Fibroblast of mammary gland (primary cell): ENCODE data around the gene HTR4.

ENCODE experiments used
- DNase-seq: peaks from one replicate; pipeline ENCODE4 v3.0.0-alpha.2; 2010; ENCODE audit warnings: low read depth
- H3K4me3 ChIP-seq: 2 replicates; pipeline ENCODE4 v1.5.1; 2011; ENCODE audit warnings: low read depth, mild to moderate bottlenecking, low read length, moderate library complexity; ENCODE audit not compliant: control insufficient read depth
- CTCF ChIP-seq: conservative IDR thresholded peaks from 2 replicates; pipeline ENCODE4 v1.5.1; 2011; ENCODE audit warnings: low read depth, low read length, inconsistent platforms; ENCODE audit not compliant: control insufficient read depth, insufficient read depth

HTR4 gene

GRCh38 chr5:148452499-148453193 lies 201.7 kb downstream of the HTR4 start:
- DNase-seq = no peak
- no peak for TF ChIP-seq CTCF
- no peak overlapping the region for H3K4me3 ChIP-seq

- DNase-seq = no peak
- H3K4me3 ChIP-seq = no peak overlapping the region
- no peak for TF ChIP-seq CTCF
These were observed 207.7 kb downstream of the HTR4 start for GRCh38 chr5:148446611-148447010.

GRCh38 chr5:148445578-148445977 lies 208.7 kb downstream of the HTR4 start:
- no peak for DNase-seq
- H3K4me3 ChIP-seq = no peak overlapping the region
- no peak for TF ChIP-seq CTCF

GRCh38 chr5:148443998-148444397 lies 210.3 kb downstream of the HTR4 start:
- H3K4me3 ChIP-seq = no peak overlapping the region
- peak; percentile 75 for DNase-seq
- TF ChIP-seq CTCF = peak; percentile 72

GRCh38 chr5:148443241-148443640 lies 211.1 kb downstream of the HTR4 start:
- TF ChIP-seq CTCF = no peak
- no peak for DNase-seq
- no peak overlapping the region for H3K4me3 ChIP-seq

- no peak overlapping the region for H3K4me3 ChIP-seq
- no peak for TF ChIP-seq CTCF
- DNase-seq = no peak
These were observed 215.4 kb downstream of the HTR4 start for GRCh38 chr5:148438933-148439332.

- TF ChIP-seq CTCF = no peak
- no peak overlapping the region for H3K4me3 ChIP-seq
- peak; percentile 22 for DNase-seq
These were observed 217.1 kb downstream of the HTR4 start for GRCh38 chr5:148437249-148437648.
